SK-N-SH treated with all-trans-retinoic acid at 6 μM for 48 hours (cell line): Measurements from ENCODE around the gene DNAJC27.
A peak's percentile ranks its signal among the peaks of the same experiment; 100 is the strongest.

Experiments used
- ATAC-seq: fragments of 200-7000 bp; cut with Tn5 transposase; 3 replicates; pipeline ENCODE4 v1.9.1; 2020; ENCODE audit warnings: mild to moderate bottlenecking, moderate library complexity
- ARNTL ChIP-seq: fragments of 450-650 bp; formaldehyde crosslinking; IDR thresholded peaks from 2 replicates; pipeline ENCODE4 v1.5.0; 2020; ENCODE audit warnings: low read depth, mild to moderate bottlenecking, moderate library complexity, borderline replicate concordance
- BACH2 ChIP-seq: fragments of 250-450 bp; sonication (Bioruptor Pico); IDR thresholded peaks from 2 replicates; pipeline ENCODE4 v1.9.0; 2021; ENCODE audit warnings: mild to moderate bottlenecking, borderline replicate concordance
- CREB5 ChIP-seq: fragments of 250-450 bp; sonication (Bioruptor Pico); IDR thresholded peaks from 2 replicates; pipeline ENCODE4 v1.5.1; 2020; ENCODE audit warnings: low read depth, mild to moderate bottlenecking, moderate library complexity
- CSDC2 ChIP-seq: fragments of 250-450 bp; sonication (Bioruptor Pico); IDR thresholded peaks from 2 replicates; pipeline ENCODE4 v1.5.0; 2020; ENCODE audit warnings: mild to moderate bottlenecking, moderate library complexity
- CSRNP3 ChIP-seq: fragments of 250-450 bp; sonication (Bioruptor Pico); IDR thresholded peaks from 2 replicates; pipeline ENCODE4 v1.5.1; 2021; ENCODE audit warnings: mild to moderate bottlenecking, moderate library complexity
- ESRRG ChIP-seq: fragments of 250-450 bp; sonication (Bioruptor Pico); IDR thresholded peaks from 2 replicates; pipeline ENCODE4 v1.6.1; 2021; ENCODE audit warnings: mild to moderate bottlenecking
- GLIS3 ChIP-seq: fragments of 250-450 bp; sonication (Bioruptor Pico); IDR thresholded peaks from 2 replicates; pipeline ENCODE4 v1.5.0; 2020; ENCODE audit warnings: mild to moderate bottlenecking, moderate library complexity
- ISL1 ChIP-seq: fragments of 250-450 bp; sonication (Bioruptor Pico); IDR thresholded peaks from 2 replicates; pipeline ENCODE4 v2.1.2; 2022; ENCODE audit warnings: mild to moderate bottlenecking, moderate library complexity
- OSR1 ChIP-seq: fragments of 250-450 bp; sonication (Bioruptor Pico); IDR thresholded peaks from 2 replicates; pipeline ENCODE4 v1.8.0; 2022; ENCODE audit warnings: moderate library complexity, mild to moderate bottlenecking, inconsistent platforms
- PATZ1 ChIP-seq: fragments of 250-450 bp; sonication (Bioruptor Pico); IDR thresholded peaks from 2 replicates; pipeline ENCODE4 v1.8.0; 2020; ENCODE audit warnings: mild to moderate bottlenecking, moderate library complexity, borderline replicate concordance
- POU6F1 ChIP-seq: fragments of 250-450 bp; sonication (Bioruptor Pico); IDR thresholded peaks from 2 replicates; pipeline ENCODE4 v1.8.0; 2021; ENCODE audit warnings: low read depth, mild to moderate bottlenecking, moderate library complexity, borderline replicate concordance
- PPARA ChIP-seq: fragments of 250-450 bp; sonication (Bioruptor Pico); IDR thresholded peaks from 2 replicates; pipeline ENCODE4 v1.5.0; 2020; ENCODE audit warnings: mild to moderate bottlenecking, borderline replicate concordance
- RARB ChIP-seq: fragments of 250-450 bp; sonication (Bioruptor Pico); IDR thresholded peaks from 2 replicates; pipeline ENCODE4 v1.8.0; 2021; ENCODE audit warnings: mild to moderate bottlenecking, moderate library complexity
- SNAI2 ChIP-seq: fragments of 250-450 bp; sonication (Bioruptor Pico); IDR thresholded peaks from 2 replicates; pipeline ENCODE4 v1.5.0; 2020; ENCODE audit warnings: mild to moderate bottlenecking, moderate library complexity
- TCF4 ChIP-seq: fragments of 250-450 bp; sonication (Bioruptor Pico); IDR thresholded peaks from 2 replicates; pipeline ENCODE4 v1.8.0; 2021; ENCODE audit warnings: mild to moderate bottlenecking, moderate library complexity, borderline replicate concordance
- TOX ChIP-seq: fragments of 250-450 bp; sonication (Bioruptor Pico); IDR thresholded peaks from 2 replicates; pipeline ENCODE4 v1.8.0; 2021; ENCODE audit warnings: mild to moderate bottlenecking, moderate library complexity, borderline replicate concordance
- ZC3H10 ChIP-seq: fragments of 250-450 bp; sonication (Bioruptor Pico); IDR thresholded peaks from 2 replicates; pipeline ENCODE4 v1.5.1; 2021; ENCODE audit warnings: mild to moderate bottlenecking, moderate library complexity
- ZFP3 ChIP-seq: fragments of 250-450 bp; sonication (Bioruptor Pico); IDR thresholded peaks from 2 replicates; pipeline ENCODE4 v1.5.0; 2020; ENCODE audit warnings: mild to moderate bottlenecking, moderate library complexity
- ZFP30 ChIP-seq: fragments of 450-650 bp; formaldehyde crosslinking; IDR thresholded peaks from 2 replicates; pipeline ENCODE4 v1.5.0; 2022; ENCODE audit warnings: mild to moderate bottlenecking, moderate library complexity
- ZNF565 ChIP-seq: fragments of 450-650 bp; formaldehyde crosslinking; conservative IDR thresholded peaks from 2 replicates; pipeline ENCODE4 v1.5.0; 2020; ENCODE audit warnings: low read depth, mild to moderate bottlenecking, moderate library complexity
- ZNF70 ChIP-seq: fragments of 450-650 bp; formaldehyde crosslinking; IDR thresholded peaks from 2 replicates; pipeline ENCODE4 v1.5.0; 2020; ENCODE audit warnings: mild to moderate bottlenecking, moderate library complexity
- ZNF8 ChIP-seq: fragments of 450-650 bp; formaldehyde crosslinking; IDR thresholded peaks from 2 replicates; pipeline ENCODE4 v1.5.0; 2020; ENCODE audit warnings: mild to moderate bottlenecking, moderate library complexity
- TF ChIP-seq, protein P1 (sequence below): fragments of 250-450 bp; sonication (Bioruptor Pico); IDR thresholded peaks from 2 replicates; pipeline ENCODE4 v1.5.0; 2020; ENCODE audit warnings: mild to moderate bottlenecking, moderate library complexity

DNAJC27 gene

DNA sequence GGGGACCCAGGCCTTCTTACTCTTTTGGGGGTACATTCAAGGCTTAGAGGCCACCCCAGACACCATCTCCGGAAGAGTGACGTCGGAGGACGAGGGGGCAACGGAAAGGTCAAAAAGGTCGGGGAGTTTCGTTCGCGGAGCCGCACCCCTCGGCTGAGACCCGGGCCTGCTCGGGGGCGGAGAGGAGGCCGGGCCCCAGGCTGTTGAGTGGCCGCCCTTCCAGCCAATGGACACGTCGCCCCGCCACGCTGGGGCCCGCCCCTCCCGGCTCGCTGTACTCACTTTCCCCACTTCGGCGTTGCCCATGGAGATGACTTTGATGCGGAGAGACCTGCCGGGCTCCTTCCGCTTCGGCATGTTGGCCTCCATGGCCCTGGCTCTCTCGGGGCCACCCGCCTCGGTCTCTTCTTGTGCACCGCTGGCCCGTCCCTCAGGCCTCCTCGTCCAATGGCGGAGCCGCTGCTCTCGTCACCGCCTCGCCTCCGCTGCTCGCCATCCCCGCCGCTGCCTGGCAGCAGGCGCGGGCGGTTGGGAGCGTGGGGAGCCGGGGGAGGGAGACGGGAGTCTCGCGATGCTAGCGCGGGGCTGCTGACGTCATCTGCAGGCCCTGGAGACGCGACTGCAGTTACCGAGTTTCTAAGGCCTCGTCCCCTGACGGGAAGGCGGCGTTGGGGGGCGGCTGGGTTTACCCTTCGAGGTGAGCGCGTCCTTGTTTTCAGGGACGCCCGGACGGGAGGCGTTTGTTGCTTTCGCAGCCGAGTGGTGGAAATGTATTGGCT, at the start of gene DNAJC27:
Gene DNAJC27 (minus strand): TSS at position 420 of the 779 bp plus-strand sequence. CDS start 51 bp downstream, at position 369.
- peak; percentile 96 for ATAC-seq

More for the DNA sequence above, at the start of gene DNAJC27:
- TF ChIP-seq ZC3H10: no peak
- TF ChIP-seq ESRRG (CRISPR knock-in tag): peak; percentile 46; the same call in 1 of the 2 replicates
- TF ChIP-seq RARB (CRISPR knock-in tag): no peak
- TF ChIP-seq ZNF565 (CRISPR knock-in tag): peak; percentile 20; the same call in 1 of the 2 replicates
- TF ChIP-seq GLIS3: no peak
- no peak for TF ChIP-seq ZNF8 (CRISPR knock-in tag)
- TF ChIP-seq ZFP30 (CRISPR knock-in tag): no peak
- no peak for TF ChIP-seq OSR1 (CRISPR knock-in tag)
- TF ChIP-seq ZNF70 (CRISPR knock-in tag): 0 out of 2 replicates have a peak, but pooled peaks have one; percentile 24
- TF ChIP-seq ISL1 (CRISPR knock-in tag): no peak
- TF ChIP-seq BACH2: no peak
- peak; percentile 80; the same call in 1 of the 2 replicates for TF ChIP-seq PATZ1 (CRISPR knock-in tag)
- no peak for TF ChIP-seq ZFP3 (CRISPR knock-in tag)
- no peak for TF ChIP-seq TOX (CRISPR knock-in tag)
- TF ChIP-seq PPARA (CRISPR knock-in tag): no peak
- no peak for TF ChIP-seq ARNTL (CRISPR knock-in tag)
- no peak for TF ChIP-seq TCF4 (CRISPR knock-in tag)
- TF ChIP-seq SNAI2 (CRISPR knock-in tag): no peak
- TF ChIP-seq CREB5 (CRISPR knock-in tag): peak; percentile 15; the same call in 1 of the 2 replicates
- no peak for TF ChIP-seq POU6F1 (CRISPR knock-in tag)
- TF ChIP-seq CSDC2 (CRISPR knock-in tag): peak; percentile 15; the same call in 1 of the 2 replicates
- TF ChIP-seq, protein P1, sequence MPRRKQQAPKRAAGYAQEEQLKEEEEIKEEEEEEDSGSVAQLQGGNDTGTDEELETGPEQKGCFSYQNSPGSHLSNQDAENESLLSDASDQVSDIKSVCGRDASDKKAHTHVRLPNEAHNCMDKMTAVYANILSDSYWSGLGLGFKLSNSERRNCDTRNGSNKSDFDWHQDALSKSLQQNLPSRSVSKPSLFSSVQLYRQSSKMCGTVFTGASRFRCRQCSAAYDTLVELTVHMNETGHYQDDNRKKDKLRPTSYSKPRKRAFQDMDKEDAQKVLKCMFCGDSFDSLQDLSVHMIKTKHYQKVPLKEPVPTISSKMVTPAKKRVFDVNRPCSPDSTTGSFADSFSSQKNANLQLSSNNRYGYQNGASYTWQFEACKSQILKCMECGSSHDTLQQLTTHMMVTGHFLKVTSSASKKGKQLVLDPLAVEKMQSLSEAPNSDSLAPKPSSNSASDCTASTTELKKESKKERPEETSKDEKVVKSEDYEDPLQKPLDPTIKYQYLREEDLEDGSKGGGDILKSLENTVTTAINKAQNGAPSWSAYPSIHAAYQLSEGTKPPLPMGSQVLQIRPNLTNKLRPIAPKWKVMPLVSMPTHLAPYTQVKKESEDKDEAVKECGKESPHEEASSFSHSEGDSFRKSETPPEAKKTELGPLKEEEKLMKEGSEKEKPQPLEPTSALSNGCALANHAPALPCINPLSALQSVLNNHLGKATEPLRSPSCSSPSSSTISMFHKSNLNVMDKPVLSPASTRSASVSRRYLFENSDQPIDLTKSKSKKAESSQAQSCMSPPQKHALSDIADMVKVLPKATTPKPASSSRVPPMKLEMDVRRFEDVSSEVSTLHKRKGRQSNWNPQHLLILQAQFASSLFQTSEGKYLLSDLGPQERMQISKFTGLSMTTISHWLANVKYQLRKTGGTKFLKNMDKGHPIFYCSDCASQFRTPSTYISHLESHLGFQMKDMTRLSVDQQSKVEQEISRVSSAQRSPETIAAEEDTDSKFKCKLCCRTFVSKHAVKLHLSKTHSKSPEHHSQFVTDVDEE (CRISPR knock-in tag): no peak
- TF ChIP-seq CSRNP3 (CRISPR knock-in tag): no peak
- TF ChIP-seq, all 23 proteins: peak for 6
